ENCODE data around the gene TMEM62. TPM values are rescaled to one million over a fixed set of nuclear protein-coding genes. Genes with fewer than 3 reads are reported as not detected.

TMEM62 gene
- total and polyA plus RNA-seq, 4 donors = 4.5 to 14.0 (median 10.6) TPM

DNA sequence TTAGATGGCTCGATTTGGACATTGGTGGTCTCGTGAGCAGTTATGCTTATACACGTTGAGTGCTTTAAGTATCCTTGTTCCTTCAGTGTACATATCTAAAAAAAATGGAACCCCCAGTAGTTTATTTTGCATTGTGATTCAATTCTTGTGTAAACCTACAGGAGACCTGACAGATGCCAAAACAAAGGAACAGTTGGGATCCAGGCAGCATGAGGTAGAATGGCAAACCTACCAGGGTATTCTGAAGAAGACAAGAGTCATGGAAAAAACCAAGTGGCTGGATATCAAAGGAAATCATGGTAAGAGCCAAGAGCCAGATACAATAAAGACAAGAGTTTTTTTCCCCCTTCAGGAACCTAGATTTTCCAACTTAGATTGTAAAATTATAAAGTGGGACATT is 2.0 kb downstream of the TMEM62 start:
- Histone ChIP-seq H3K9ac (ENCODE audit: low read depth in 1 of 2, low read length in 2 of 2) (no peak overlapping the region), H3K27me3 (ENCODE audit: control insufficient read depth in 4 of 4, insufficient read depth in 4 of 4, low read length in 3 of 4) (no peaks in the 10 kb centered on the region), H3K4me1 (ENCODE audit: control insufficient read depth in 4 of 4, insufficient read depth in 4 of 4, low read length in 3 of 4) (peaks cover 0 to 11% (median 9%) of the 10 kb centered on the region in 4 donors), H3K36me3 (ENCODE audit: control insufficient read depth in 4 of 4, insufficient read depth in 3 of 4, low read depth in 1 of 4, low read length in 3 of 4) (peaks cover 6 to 25% (median 18%) of the 10 kb centered on the region in 4 donors), H3K9me3 (ENCODE audit: control insufficient read depth in 4 of 4, low read length in 3 of 4) (no peaks in the 10 kb centered on the region), H3K27ac (ENCODE audit: low read depth in 1 of 2, low read length in 2 of 2) (no peak overlapping the region), H3K4me3 (ENCODE audit: low read depth in 1 of 3, low read length in 3 of 3) (no peak overlapping the region)
- TF ChIP-seq EGR1 (IDR thresholded peaks at IDR 0.05; ENCODE audit: low read depth in 2 of 2) = no peak
- no peak for TF ChIP-seq NR2F2 (IDR thresholded peaks at IDR 0.05)
- TF ChIP-seq, protein P1, sequence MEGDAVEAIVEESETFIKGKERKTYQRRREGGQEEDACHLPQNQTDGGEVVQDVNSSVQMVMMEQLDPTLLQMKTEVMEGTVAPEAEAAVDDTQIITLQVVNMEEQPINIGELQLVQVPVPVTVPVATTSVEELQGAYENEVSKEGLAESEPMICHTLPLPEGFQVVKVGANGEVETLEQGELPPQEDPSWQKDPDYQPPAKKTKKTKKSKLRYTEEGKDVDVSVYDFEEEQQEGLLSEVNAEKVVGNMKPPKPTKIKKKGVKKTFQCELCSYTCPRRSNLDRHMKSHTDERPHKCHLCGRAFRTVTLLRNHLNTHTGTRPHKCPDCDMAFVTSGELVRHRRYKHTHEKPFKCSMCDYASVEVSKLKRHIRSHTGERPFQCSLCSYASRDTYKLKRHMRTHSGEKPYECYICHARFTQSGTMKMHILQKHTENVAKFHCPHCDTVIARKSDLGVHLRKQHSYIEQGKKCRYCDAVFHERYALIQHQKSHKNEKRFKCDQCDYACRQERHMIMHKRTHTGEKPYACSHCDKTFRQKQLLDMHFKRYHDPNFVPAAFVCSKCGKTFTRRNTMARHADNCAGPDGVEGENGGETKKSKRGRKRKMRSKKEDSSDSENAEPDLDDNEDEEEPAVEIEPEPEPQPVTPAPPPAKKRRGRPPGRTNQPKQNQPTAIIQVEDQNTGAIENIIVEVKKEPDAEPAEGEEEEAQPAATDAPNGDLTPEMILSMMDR (IDR thresholded peaks at IDR 0.05; ENCODE audit: low read depth, low read length, missing input control) = no peak
- no peak for TF ChIP-seq GABPA (IDR thresholded peaks at IDR 0.05 in 1 of 2, conservative IDR thresholded peaks at IDR 0.05 in 1 of 2)
- DNase-seq (ENCODE audit: low spot score) = no peak
- 95% methylated on average over 3 of the region's 3 CpGs for WGBS

DNA sequence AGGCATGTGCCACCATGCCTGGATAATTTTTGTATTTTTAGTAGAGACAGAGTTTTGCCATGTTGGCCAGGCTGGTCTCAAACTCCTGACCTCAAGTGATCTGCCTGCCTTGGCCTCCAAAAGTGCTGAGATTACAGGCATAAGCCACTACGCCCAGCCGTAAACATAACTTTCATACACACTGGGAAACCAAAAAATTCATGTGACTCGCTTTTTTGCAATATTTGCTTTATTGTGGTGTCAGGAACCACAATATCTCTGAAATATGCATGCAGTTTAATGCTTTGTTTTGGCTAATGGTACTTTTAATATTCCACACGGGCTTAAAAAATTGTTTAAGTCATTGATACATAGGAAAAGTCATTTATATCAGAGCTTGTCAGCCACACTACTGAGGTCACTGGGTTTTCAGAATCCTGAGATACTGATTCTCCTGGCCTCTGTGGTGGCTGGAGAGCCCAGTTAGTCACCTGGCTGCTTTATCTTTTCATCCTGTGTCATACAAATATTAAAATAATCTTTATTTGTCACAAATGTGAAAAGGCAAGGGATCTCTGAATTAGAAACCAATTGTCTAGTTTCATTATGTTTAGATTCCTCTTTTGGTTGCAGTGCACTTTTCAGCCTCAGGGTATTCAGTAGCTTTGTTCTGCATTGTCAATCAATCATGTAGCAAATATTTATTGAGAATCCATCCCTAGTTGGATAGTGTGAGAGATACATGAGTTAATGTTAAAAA is 10.0 kb downstream of the TMEM62 start:
- Histone ChIP-seq H3K27me3 (ENCODE audit: control insufficient read depth in 4 of 4, insufficient read depth in 4 of 4, low read length in 3 of 4) (no peaks in the 10 kb centered on the region), H3K4me3 (ENCODE audit: low read depth in 1 of 3, low read length in 3 of 3) (no peak overlapping the region), H3K9me3 (ENCODE audit: control insufficient read depth in 4 of 4, low read length in 3 of 4) (no peaks in the 10 kb centered on the region), H3K36me3 (ENCODE audit: control insufficient read depth in 4 of 4, insufficient read depth in 3 of 4, low read depth in 1 of 4, low read length in 3 of 4) (peaks cover 3 to 37% (median 20%) of the 10 kb centered on the region in 4 donors), H3K27ac (ENCODE audit: low read depth in 1 of 2, low read length in 2 of 2) (no peak overlapping the region), H3K4me1 (ENCODE audit: control insufficient read depth in 4 of 4, insufficient read depth in 4 of 4, low read length in 3 of 4) (no peaks in the 10 kb centered on the region), H3K9ac (ENCODE audit: low read depth in 1 of 2, low read length in 2 of 2) (no peak overlapping the region)
- 94% methylated on average over 4 of the region's 4 CpGs for WGBS
- DNase-seq (ENCODE audit: low spot score) = no peak
- TF ChIP-seq, protein P1 (IDR thresholded peaks at IDR 0.05; ENCODE audit: low read depth, low read length, missing input control) = no peak
- no peak for TF ChIP-seq ZBTB33 (IDR thresholded peaks at IDR 0.05)
- TF ChIP-seq, protein P2, sequence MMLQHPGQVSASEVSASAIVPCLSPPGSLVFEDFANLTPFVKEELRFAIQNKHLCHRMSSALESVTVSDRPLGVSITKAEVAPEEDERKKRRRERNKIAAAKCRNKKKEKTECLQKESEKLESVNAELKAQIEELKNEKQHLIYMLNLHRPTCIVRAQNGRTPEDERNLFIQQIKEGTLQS (IDR thresholded peaks at IDR 0.05) = no peak
- TF ChIP-seq HNF4G (IDR thresholded peaks at IDR 0.05) = no peak
- no peak for TF ChIP-seq HNF4A (conservative IDR thresholded peaks at IDR 0.05)

- no peak overlapping the region for H3K4me3 ChIP-seq (ENCODE audit: low read depth in 1 of 3, low read length in 3 of 3)
- no peaks in the 10 kb centered on the region for H3K27me3 ChIP-seq (ENCODE audit: control insufficient read depth in 4 of 4, insufficient read depth in 4 of 4, low read length in 3 of 4)
- no peak for DNase-seq (ENCODE audit: low spot score)
- no peak overlapping the region for H3K9ac ChIP-seq (ENCODE audit: low read depth in 1 of 2, low read length in 2 of 2)
- H3K4me1 ChIP-seq (ENCODE audit: control insufficient read depth in 4 of 4, insufficient read depth in 4 of 4, low read length in 3 of 4) = no peaks in the 10 kb centered on the region
- no peaks in the 10 kb centered on the region for H3K9me3 ChIP-seq (ENCODE audit: control insufficient read depth in 4 of 4, low read length in 3 of 4)
- peaks cover 2 to 33% (median 21%) of the 10 kb centered on the region in 4 donors for H3K36me3 ChIP-seq (ENCODE audit: control insufficient read depth in 4 of 4, insufficient read depth in 3 of 4, low read depth in 1 of 4, low read length in 3 of 4)
- H3K27ac ChIP-seq (ENCODE audit: low read depth in 1 of 2, low read length in 2 of 2) = no peak overlapping the region
- no peak for TF ChIP-seq TAF1 (conservative IDR thresholded peaks at IDR 0.05)
- TF ChIP-seq RXRA (IDR thresholded peaks at IDR 0.05) = no peak
- no peak for TF ChIP-seq RAD21 (IDR thresholded peaks at IDR 0.05)
- no peak for TF ChIP-seq FOXA2 (IDR thresholded peaks at IDR 0.05)
- no peak for TF ChIP-seq GABPA (IDR thresholded peaks at IDR 0.05 in 1 of 2, conservative IDR thresholded peaks at IDR 0.05 in 1 of 2)
- TF ChIP-seq NR2F2 (IDR thresholded peaks at IDR 0.05) = no peak
- TF ChIP-seq, protein P3, sequence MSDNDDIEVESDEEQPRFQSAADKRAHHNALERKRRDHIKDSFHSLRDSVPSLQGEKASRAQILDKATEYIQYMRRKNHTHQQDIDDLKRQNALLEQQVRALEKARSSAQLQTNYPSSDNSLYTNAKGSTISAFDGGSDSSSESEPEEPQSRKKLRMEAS (IDR thresholded peaks at IDR 0.05) = no peak
- TF ChIP-seq REST (IDR thresholded peaks at IDR 0.05) = no peak
Measured at GRCh38 chr15:43144512-43144911, 11.1 kb downstream of the TMEM62 start.

All from liver (tissue), 9 donors.